CD4-positive, alpha-beta T cell treated with Interleukin-17A for 1 hour (primary cell): Measurements from ENCODE around the gene GPR157.
A peak's percentile ranks its signal among the peaks of the same experiment; 100 is the strongest.
"Not testable (repeated sequence)": the region's sequence is repeated elsewhere in the genome, so short reads cannot be mapped to it uniquely, and the experiment has no call there.

Experiments used
- DNase-seq: peaks from one replicate; pipeline ENCODE4 v3.0.0-alpha.2; 2020

Gene GPR157

GRCh38 chr1:9145021-9145668 lies 16.2 kb upstream of the GPR157 start:
- DNase-seq, result no peak

- DNase-seq, result not testable (repeated sequence)
Measured at GRCh38 chr1:9144494-9144893, 15.6 kb upstream of the GPR157 start.

GRCh38 chr1:9143250-9143649 lies 14.3 kb upstream of the GPR157 start:
- DNase-seq, result no peak

- no peak for DNase-seq
Measured at GRCh38 chr1:9139930-9140329, 11.0 kb upstream of the GPR157 start.

GRCh38 chr1:9136932-9137331 lies 8.0 kb upstream of the GPR157 start:
- no peak for DNase-seq

- peak; percentile 25 for DNase-seq
Measured at GRCh38 chr1:9135073-9135836, 6.4 kb upstream of the GPR157 start.

- no peak for DNase-seq
Measured at GRCh38 chr1:9133870-9134585, 5.1 kb upstream of the GPR157 start.

GRCh38 chr1:9129266-9130041 lies 552 bp upstream of the GPR157 start:
- DNase-seq, result peak; percentile 90

- DNase-seq, result no peak
Measured at GRCh38 chr1:9128166-9128519, 759 bp downstream of the GPR157 start.

GRCh38 chr1:9127395-9128165 lies 1.3 kb downstream of the GPR157 start:
- no peak for DNase-seq

- no peak for DNase-seq
Measured at GRCh38 chr1:9126511-9126910, 2.4 kb downstream of the GPR157 start.

- not testable (repeated sequence) for DNase-seq
Measured at GRCh38 chr1:9125847-9126246, 3.1 kb downstream of the GPR157 start.

- DNase-seq, result no peak
Measured at GRCh38 chr1:9125325-9125724, 3.6 kb downstream of the GPR157 start.

GRCh38 chr1:9124389-9124788 lies 4.5 kb downstream of the GPR157 start:
- DNase-seq, result not testable (repeated sequence)

GRCh38 chr1:9123665-9124064 lies 5.2 kb downstream of the GPR157 start:
- not testable (repeated sequence) for DNase-seq

GRCh38 chr1:9121496-9122409 lies 7.1 kb downstream of the GPR157 start:
- DNase-seq, result peak; percentile 60

- no peak for DNase-seq
Measured at GRCh38 chr1:9120312-9120958, 8.5 kb downstream of the GPR157 start.

- no peak for DNase-seq
Measured at GRCh38 chr1:9119745-9120144, 9.2 kb downstream of the GPR157 start.

GRCh38 chr1:9118186-9118585 lies 10.7 kb downstream of the GPR157 start:
- no peak for DNase-seq

- DNase-seq, result no peak
Measured at GRCh38 chr1:9115351-9116205, 13.3 kb downstream of the GPR157 start.
